GM12801 (cell line): ENCODE data around the gene GUCY2C.

ENCODE experiments used
- CTCF ChIP-seq: IDR thresholded peaks from one replicate; pipeline ENCODE4 v1.5.1; 2011; ENCODE audit warnings: control low read depth; ENCODE audit not compliant: insufficient read length; ENCODE audit errors: extremely low read depth

Gene GUCY2C

GRCh38 chr12:14570231-14570630 lies 126.2 kb downstream of the GUCY2C start:
- TF ChIP-seq CTCF: no peak

DNA sequence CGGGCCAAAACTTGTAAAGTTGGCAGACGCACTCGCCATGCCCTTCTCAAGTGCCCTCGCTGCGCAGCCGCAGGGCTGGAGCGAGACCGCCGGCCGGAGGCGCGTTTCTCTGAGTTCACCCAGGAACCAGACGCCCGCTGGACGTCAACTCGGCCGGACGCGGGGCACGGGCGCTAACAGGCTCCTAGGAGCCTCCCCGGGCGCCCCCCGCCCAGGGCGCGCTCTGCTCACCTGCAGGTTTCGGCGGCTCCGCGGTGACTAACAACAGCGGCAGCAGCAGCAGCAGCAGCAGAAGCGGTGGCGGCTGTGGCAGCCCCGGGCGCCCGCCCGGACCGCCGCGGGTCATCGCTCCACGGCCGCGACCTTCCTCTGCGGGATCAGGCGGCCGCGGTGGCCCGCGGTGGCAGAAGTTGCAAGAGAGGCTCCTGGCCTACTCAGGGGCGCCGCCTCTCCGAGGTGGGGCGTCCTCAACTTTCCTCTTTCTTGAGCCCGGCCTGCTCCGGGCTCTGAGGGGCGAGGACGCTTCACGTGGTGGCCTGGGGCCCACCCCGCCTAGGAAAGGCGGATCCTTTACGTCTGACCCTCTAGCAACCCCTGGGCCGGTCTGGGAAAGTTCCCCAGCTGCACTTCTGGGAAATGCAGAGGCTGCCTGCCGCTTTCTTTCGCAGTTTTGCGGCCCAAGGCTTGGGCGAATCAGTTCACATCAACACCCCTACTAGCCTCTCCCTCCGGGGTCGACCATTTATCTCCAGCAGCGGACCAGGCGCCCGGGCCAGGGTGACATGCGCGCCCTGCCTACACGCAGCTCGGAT lies 128.8 kb downstream of the GUCY2C start, which contains the start of gene PLBD1:
PLBD1 (minus strand) TSS at position 533 of the 812 bp plus-strand sequence; CDS start at position 346, 187 bp downstream.
- no peak for TF ChIP-seq CTCF

DNA sequence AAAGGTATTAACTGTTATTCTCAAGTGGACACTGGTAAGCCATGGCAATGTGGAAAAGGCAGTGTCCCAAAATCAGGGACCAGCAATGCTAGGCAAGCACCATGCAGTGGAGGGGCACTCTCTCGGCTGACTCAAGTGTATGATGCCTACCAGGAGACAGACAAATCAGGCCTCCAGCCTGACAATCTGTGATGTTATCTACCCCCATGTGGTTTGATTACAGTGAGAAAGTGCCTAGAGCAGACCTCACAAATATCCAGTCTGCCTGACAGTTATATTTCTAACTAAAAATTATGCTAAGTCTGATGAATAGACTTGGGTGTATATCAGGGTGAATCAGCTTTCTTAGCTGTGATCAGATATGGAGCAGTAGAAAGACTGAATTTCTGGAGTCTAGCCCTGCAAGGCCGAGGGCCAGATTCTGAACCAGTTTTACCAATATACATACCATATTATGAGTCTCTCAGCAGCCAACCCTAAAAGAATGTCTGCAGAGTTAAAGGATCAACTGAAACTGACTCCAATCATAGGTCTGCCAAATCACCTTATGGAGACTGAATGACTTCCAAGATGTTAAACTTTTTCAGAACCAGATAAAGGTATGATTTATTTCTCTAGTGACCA lies 132.0 kb downstream of the GUCY2C start:
- TF ChIP-seq CTCF: no peak

- TF ChIP-seq CTCF: no peak
Observed at GRCh38 chr12:14563046-14563445, 133.4 kb downstream of the GUCY2C start.
